GM23338 (cell line): Measurements from ENCODE around the gene ARHGEF28. TPM values are rescaled to one million over a fixed set of nuclear protein-coding genes. Genes with fewer than 3 reads are reported as not detected.

Source experiments
- ATAC-seq: fragments of 200-7000 bp; cut with Tn5 transposase; 3 replicates; pipeline ENCODE4 v1.9.1; 2020
- DNase-seq: peaks from one replicate; pipeline ENCODE4 v3.0.0-alpha.2; 2015; ENCODE audit warnings: low spot score
- H2AFZ ChIP-seq: fragments of 200-600 bp; sonication (generic); 2 replicates; pipeline ENCODE4 v1.8.0; 2016; ENCODE audit warnings: antibody characterized with exemption, mild to moderate bottlenecking, moderate library complexity
- H3F3A ChIP-seq: fragments of 200-600 bp; sonication (generic); replicated peaks from 2 replicates; pipeline ENCODE4 v1.8.0; 2017; ENCODE audit warnings: antibody characterized with exemption, mixed run types, low read depth
- H3K27ac ChIP-seq: fragments of 200-600 bp; sonication (generic); 2 replicates; pipeline ENCODE4 v1.6.1; 2016; ENCODE audit warnings: low read depth
- H3K27me3 ChIP-seq: fragments of 200-600 bp; sonication (generic); 2 replicates; pipeline ENCODE4 v1.8.0; 2016; ENCODE audit warnings: mild to moderate bottlenecking, mixed run types, moderate library complexity; ENCODE audit not compliant: insufficient read depth
- H3K36me3 ChIP-seq: fragments of 200-600 bp; sonication (generic); 2 replicates; pipeline ENCODE4 v1.8.0; 2016; ENCODE audit warnings: mild to moderate bottlenecking; ENCODE audit not compliant: insufficient read depth
- H3K4me1 ChIP-seq: fragments of 200-600 bp; sonication (generic); 2 replicates; pipeline ENCODE4 v1.8.0; 2016; ENCODE audit warnings: mild to moderate bottlenecking, moderate library complexity; ENCODE audit not compliant: insufficient read depth
- H3K4me2 ChIP-seq: fragments of 200-600 bp; sonication (generic); 2 replicates; pipeline ENCODE4 v1.7.1; 2017; ENCODE audit warnings: mixed run types
- H3K4me3 ChIP-seq: fragments of 200-600 bp; sonication (generic); 2 replicates; pipeline ENCODE4 v1.6.1; 2016; ENCODE audit warnings: mixed run types
- H3K79me2 ChIP-seq: fragments of 200-600 bp; sonication (generic); replicated peaks from 2 replicates; pipeline ENCODE4 v1.8.0; 2017; ENCODE audit warnings: mild to moderate bottlenecking; ENCODE audit not compliant: insufficient read depth
- H3K9me2 ChIP-seq: fragments of 200-600 bp; sonication (generic); 2 replicates; pipeline ENCODE4 v1.8.0; 2017; ENCODE audit not compliant: insufficient read depth
- H4K20me1 ChIP-seq: fragments of 200-600 bp; sonication (generic); replicated peaks from 2 replicates; pipeline ENCODE4 v1.8.0; 2017; ENCODE audit warnings: mild to moderate bottlenecking; ENCODE audit not compliant: insufficient read depth
- H3K27ac Mint-ChIP-seq: 2 replicates; pipeline ENCODE4 v1.8.0; 2020; ENCODE audit warnings: inconsistent platforms, mild to moderate bottlenecking, moderate library complexity, mixed read lengths
- H3K27me3 Mint-ChIP-seq: 3 replicates; pipeline ENCODE4 v1.8.0; 2022; ENCODE audit warnings: low read depth, mild to moderate bottlenecking, moderate library complexity, mixed read lengths, inconsistent platforms; ENCODE audit not compliant: insufficient read depth, poor library complexity
- H3K36me3 Mint-ChIP-seq: 3 replicates; pipeline ENCODE4 v1.8.0; 2021; ENCODE audit warnings: low read depth, mild to moderate bottlenecking, inconsistent platforms, moderate library complexity, mixed read lengths
- H3K4me1 Mint-ChIP-seq: 3 replicates; pipeline ENCODE4 v1.8.0; 2020; ENCODE audit warnings: mild to moderate bottlenecking, inconsistent platforms, mixed read lengths
- H3K4me3 Mint-ChIP-seq: 3 replicates; pipeline ENCODE4 v1.8.0; 2021; ENCODE audit warnings: moderate library complexity, mild to moderate bottlenecking, inconsistent platforms, mixed read lengths
- H3K9me3 Mint-ChIP-seq: 3 replicates; pipeline ENCODE4 v1.8.0; 2020; ENCODE audit warnings: moderate library complexity, mild to moderate bottlenecking, inconsistent platforms, mixed read lengths
- CREB1 ChIP-seq: fragments of 250-450 bp; sonication (Bioruptor Pico); IDR thresholded peaks from 2 replicates; pipeline ENCODE4 v1.5.0; 2020; ENCODE audit warnings: low read depth, mild to moderate bottlenecking, moderate library complexity
- ETS1 ChIP-seq: IDR thresholded peaks from 2 replicates; pipeline ENCODE4 v1.6.1; 2016; ENCODE audit warnings: antibody characterized with exemption
- EZH2 ChIP-seq: fragments of 200-600 bp; sonication (generic); IDR thresholded peaks from one replicate; pipeline ENCODE4 v1.8.0; 2017; ENCODE audit warnings: antibody characterized with exemption, mild to moderate bottlenecking, low read depth; ENCODE audit not compliant: unreplicated experiment
- EZH2phosphoT487 ChIP-seq: fragments of 200-600 bp; sonication (generic); IDR thresholded peaks from one replicate; pipeline ENCODE4 v1.8.1; 2018; ENCODE audit warnings: antibody characterized with exemption; ENCODE audit not compliant: unreplicated experiment
- JUNB ChIP-seq: IDR thresholded peaks from one replicate; pipeline ENCODE4 v1.6.1; 2016; ENCODE audit warnings: antibody characterized with exemption; ENCODE audit not compliant: unreplicated experiment
- NANOG ChIP-seq: IDR thresholded peaks from 2 replicates; pipeline ENCODE4 v1.6.1; 2016; ENCODE audit warnings: antibody characterized with exemption, borderline replicate concordance
- POLR2AphosphoS5 ChIP-seq: IDR thresholded peaks from 2 replicates; pipeline ENCODE4 v1.6.1; 2016; ENCODE audit warnings: antibody characterized with exemption, low read depth
- STAT1 ChIP-seq: IDR thresholded peaks from one replicate; pipeline ENCODE4 v1.6.1; 2016; ENCODE audit warnings: antibody characterized with exemption; ENCODE audit not compliant: unreplicated experiment
- ZNF114 ChIP-seq: fragments of 250-450 bp; sonication (Bioruptor Pico); IDR thresholded peaks from 2 replicates; pipeline ENCODE4 v1.5.0; 2020; ENCODE audit warnings: mild to moderate bottlenecking, moderate library complexity
- ZNF331 ChIP-seq: fragments of 250-450 bp; sonication (Bioruptor Pico); IDR thresholded peaks from 2 replicates; pipeline ENCODE4 v1.5.0; 2020; ENCODE audit warnings: low read depth, mild to moderate bottlenecking, moderate library complexity
- ZNF462 ChIP-seq: fragments of 250-450 bp; sonication (Bioruptor Pico); IDR thresholded peaks from 2 replicates; pipeline ENCODE4 v1.5.0; 2020; ENCODE audit warnings: mild to moderate bottlenecking, moderate library complexity
- polyA plus RNA-seq: library from polyadenylated mRNA; unstranded; fragments of >200 nt; fragmentation: Nextera tagmentation; extraction: Ambion mirVana; gene quantifications from 2 replicates; pipeline ENCODE4 v1.2.1, GENCODE V29; 2016
- total RNA-seq: library from RNA; depleted of rRNA; stranded (reverse); fragments of >200 nt; shearing (Covaris generic); gene quantifications from 2 replicates; pipeline ENCODE4 v1.2.3, GENCODE V29; 2014
- TF ChIP-seq, protein P1 (sequence below): IDR thresholded peaks from one replicate; pipeline ENCODE4 v1.6.1; 2018; ENCODE audit warnings: antibody characterized with exemption; ENCODE audit not compliant: unreplicated experiment
- TF ChIP-seq, protein P2 (sequence below), 2 experiments: fragments of 200-600 bp in 1 of 2; sonication (generic) in 1 of 2; conservative IDR thresholded peaks; 2 replicates each; pipeline versions ENCODE4 v1.5.1 to v1.6.1; 2016 to 2017; ENCODE audit warnings: antibody characterized with exemption in 2 of 2, low read depth in 2 of 2, mild to moderate bottlenecking in 2 of 2, moderate library complexity in 1 of 2

ARHGEF28 gene
- total and polyA plus RNA-seq, 2 experiments from 2014 or later = 0.39 to 1.0 TPM

DNA sequence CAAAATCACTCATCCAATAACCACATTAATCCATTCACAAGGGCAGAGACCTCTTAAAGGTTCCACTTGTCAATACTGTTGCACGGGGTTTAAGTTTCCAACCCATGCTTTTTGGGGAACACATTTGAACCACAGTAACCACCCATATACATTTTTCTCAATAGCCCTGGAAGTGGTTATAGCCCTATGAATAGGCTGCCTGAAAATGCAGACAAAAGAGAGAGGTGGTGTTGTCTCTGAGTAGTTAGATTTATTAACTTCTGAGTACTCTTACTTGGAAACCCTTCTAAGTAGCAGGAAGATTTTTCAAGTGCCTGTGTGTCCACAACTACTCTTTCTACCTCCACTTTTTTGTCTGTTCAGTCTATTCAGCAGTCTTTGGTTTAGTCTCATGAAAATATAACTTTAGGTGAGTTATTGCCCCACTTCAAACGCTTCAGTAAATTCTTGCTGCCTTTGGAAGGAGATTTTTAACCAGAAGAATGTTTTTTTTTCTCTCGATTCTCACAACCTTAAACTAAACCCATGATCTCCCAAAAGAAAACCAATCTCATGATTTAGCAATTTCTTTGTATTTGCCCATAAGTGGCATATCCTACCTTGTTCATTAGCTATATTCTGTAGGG is 42.6 kb downstream of the ARHGEF28 start:
- Histone ChIP-seq H4K20me1 (no peaks in the 10 kb centered on the region), H3K4me1 (peaks cover 6% of the 10 kb centered on the region; the same call in 1 of the 2 replicates), H3K36me3 (no peaks in the 10 kb centered on the region), H2AFZ (no peak overlapping the region), H3K9me2 (peaks cover 12% of the 10 kb centered on the region), H3K4me2 (no peak overlapping the region), H3K4me3 (no peak overlapping the region), H3F3A (no peaks in the 10 kb centered on the region), H3K27ac (no peak overlapping the region), H3K27me3 (no peaks in the 10 kb centered on the region), H3K79me2 (no peaks in the 10 kb centered on the region)
- Mint-ChIP-seq H3K27me3 (peaks cover 2% of the 10 kb centered on the region), H3K9me3 (no peaks in the 10 kb centered on the region), H3K27ac (0 out of 2 replicates have a peak overlapping the region, but pooled peaks have one; percentile 35), H3K4me3 (no peak overlapping the region), H3K36me3 (no peaks in the 10 kb centered on the region), H3K4me1 (peaks cover 10% of the 10 kb centered on the region; the same call in 2 of the 3 replicates)
- DNase-seq = no peak
- ATAC-seq = no peak
- TF ChIP-seq CREB1 (CRISPR knock-in tag) (no peak), STAT1 (no peak), EZH2phosphoT487 (no peak), ETS1 (no peak), ZNF462 (no peak), EZH2 (no peak), JUNB (no peak), ZNF114 (no peak), POLR2AphosphoS5 (no peak), ZNF331 (CRISPR knock-in tag) (no peak), NANOG (no peak)
- TF ChIP-seq, protein P1, sequence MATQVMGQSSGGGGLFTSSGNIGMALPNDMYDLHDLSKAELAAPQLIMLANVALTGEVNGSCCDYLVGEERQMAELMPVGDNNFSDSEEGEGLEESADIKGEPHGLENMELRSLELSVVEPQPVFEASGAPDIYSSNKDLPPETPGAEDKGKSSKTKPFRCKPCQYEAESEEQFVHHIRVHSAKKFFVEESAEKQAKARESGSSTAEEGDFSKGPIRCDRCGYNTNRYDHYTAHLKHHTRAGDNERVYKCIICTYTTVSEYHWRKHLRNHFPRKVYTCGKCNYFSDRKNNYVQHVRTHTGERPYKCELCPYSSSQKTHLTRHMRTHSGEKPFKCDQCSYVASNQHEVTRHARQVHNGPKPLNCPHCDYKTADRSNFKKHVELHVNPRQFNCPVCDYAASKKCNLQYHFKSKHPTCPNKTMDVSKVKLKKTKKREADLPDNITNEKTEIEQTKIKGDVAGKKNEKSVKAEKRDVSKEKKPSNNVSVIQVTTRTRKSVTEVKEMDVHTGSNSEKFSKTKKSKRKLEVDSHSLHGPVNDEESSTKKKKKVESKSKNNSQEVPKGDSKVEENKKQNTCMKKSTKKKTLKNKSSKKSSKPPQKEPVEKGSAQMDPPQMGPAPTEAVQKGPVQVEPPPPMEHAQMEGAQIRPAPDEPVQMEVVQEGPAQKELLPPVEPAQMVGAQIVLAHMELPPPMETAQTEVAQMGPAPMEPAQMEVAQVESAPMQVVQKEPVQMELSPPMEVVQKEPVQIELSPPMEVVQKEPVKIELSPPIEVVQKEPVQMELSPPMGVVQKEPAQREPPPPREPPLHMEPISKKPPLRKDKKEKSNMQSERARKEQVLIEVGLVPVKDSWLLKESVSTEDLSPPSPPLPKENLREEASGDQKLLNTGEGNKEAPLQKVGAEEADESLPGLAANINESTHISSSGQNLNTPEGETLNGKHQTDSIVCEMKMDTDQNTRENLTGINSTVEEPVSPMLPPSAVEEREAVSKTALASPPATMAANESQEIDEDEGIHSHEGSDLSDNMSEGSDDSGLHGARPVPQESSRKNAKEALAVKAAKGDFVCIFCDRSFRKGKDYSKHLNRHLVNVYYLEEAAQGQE = no peak
- TF ChIP-seq, protein P2, sequence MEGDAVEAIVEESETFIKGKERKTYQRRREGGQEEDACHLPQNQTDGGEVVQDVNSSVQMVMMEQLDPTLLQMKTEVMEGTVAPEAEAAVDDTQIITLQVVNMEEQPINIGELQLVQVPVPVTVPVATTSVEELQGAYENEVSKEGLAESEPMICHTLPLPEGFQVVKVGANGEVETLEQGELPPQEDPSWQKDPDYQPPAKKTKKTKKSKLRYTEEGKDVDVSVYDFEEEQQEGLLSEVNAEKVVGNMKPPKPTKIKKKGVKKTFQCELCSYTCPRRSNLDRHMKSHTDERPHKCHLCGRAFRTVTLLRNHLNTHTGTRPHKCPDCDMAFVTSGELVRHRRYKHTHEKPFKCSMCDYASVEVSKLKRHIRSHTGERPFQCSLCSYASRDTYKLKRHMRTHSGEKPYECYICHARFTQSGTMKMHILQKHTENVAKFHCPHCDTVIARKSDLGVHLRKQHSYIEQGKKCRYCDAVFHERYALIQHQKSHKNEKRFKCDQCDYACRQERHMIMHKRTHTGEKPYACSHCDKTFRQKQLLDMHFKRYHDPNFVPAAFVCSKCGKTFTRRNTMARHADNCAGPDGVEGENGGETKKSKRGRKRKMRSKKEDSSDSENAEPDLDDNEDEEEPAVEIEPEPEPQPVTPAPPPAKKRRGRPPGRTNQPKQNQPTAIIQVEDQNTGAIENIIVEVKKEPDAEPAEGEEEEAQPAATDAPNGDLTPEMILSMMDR (conservative IDR thresholded peaks at IDR 0.05; ENCODE audit: low read depth in 2 of 2) = no peak
